K562 (cell line): ENCODE data around the gene GKN1. TPM values are rescaled to one million over a fixed set of nuclear protein-coding genes. Genes with fewer than 3 reads are reported as not detected.

Source experiments
- ARNT ChIP-seq, 2 experiments: fragments of 450-650 bp; IDR thresholded peaks; 2 replicates each; pipeline ENCODE4 v1.6.1; 2016; ENCODE audit warnings: mild to moderate bottlenecking in 1 of 2
- CTBP1 ChIP-seq: fragments of 450-650 bp; IDR thresholded peaks from 2 replicates; pipeline ENCODE4 v1.6.1; 2016; ENCODE audit warnings: borderline replicate concordance
- FOSL1 ChIP-seq: fragments of 200-800 bp; sonication (Bioruptor generic); conservative IDR thresholded peaks from 2 replicates; pipeline ENCODE4 v1.6.1; 2016; ENCODE audit warnings: missing genetic modification characterization, missing compliant biosample characterization
- HDAC2 ChIP-seq: fragments of 450-650 bp; IDR thresholded peaks from 2 replicates; pipeline ENCODE4 v1.6.1; 2016; ENCODE audit warnings: mild to moderate bottlenecking
- HMG20B ChIP-seq: fragments of 250-450 bp; sonication (Bioruptor Pico); IDR thresholded peaks from 2 replicates; pipeline ENCODE4 v1.5.0; 2021; ENCODE audit warnings: mild to moderate bottlenecking
- LCOR ChIP-seq: sonication (generic); formaldehyde crosslinking; IDR thresholded peaks from 2 replicates; pipeline ENCODE4 v1.8.0; 2022; ENCODE audit warnings: mild to moderate bottlenecking, missing genetic modification reagents
- MAFK ChIP-seq: IDR thresholded peaks from 2 replicates; pipeline ENCODE4 v1.6.1; 2011; ENCODE audit warnings: low read length, improper control_type of control experiment
- MXI1 ChIP-seq: IDR thresholded peaks from 2 replicates; pipeline ENCODE4 v1.6.1; 2011; ENCODE audit warnings: low read depth, mild to moderate bottlenecking, improper control_type of control experiment, low read length
- MYBL2 ChIP-seq, 2 experiments: fragments of 450-650 bp in 1 of 2; sonication (generic) in 1 of 2; formaldehyde crosslinking in 1 of 2; IDR thresholded peaks; 2 replicates each; pipeline versions ENCODE4 v1.6.1 to v1.8.1; 2017 to 2022; ENCODE audit warnings: borderline replicate concordance in 1 of 2, inconsistent platforms in 1 of 2, low read depth in 1 of 2, mild to moderate bottlenecking in 1 of 2, missing genetic modification reagents in 1 of 2, moderate library complexity in 1 of 2
- RFX5 ChIP-seq: IDR thresholded peaks from 2 replicates; pipeline ENCODE4 v1.6.1; 2011; ENCODE audit warnings: low read depth, mild to moderate bottlenecking, improper control_type of control experiment, low read length
- U2AF1 ChIP-seq: fragments of 200-400 bp; formaldehyde crosslinking; optimal IDR thresholded peaks from 2 replicates; pipeline ENCODE3; 2017; ENCODE audit warnings: mild to moderate bottlenecking, low read depth, low read length, moderate library complexity
- YY1 ChIP-seq, 3 experiments: IDR thresholded peaks; 2 replicates each; pipeline ENCODE4 v1.6.1; 2011; ENCODE audit warnings: low read length in 2 of 3, mild to moderate bottlenecking in 2 of 3, moderate library complexity in 2 of 3, borderline replicate concordance in 1 of 3, control low read depth in 1 of 3, low read depth in 1 of 3; ENCODE audit not compliant: insufficient read depth in 3 of 3, insufficient replicate concordance in 2 of 3, control insufficient read depth in 1 of 3, insufficient read length in 1 of 3; ENCODE audit errors: extremely low read depth in 1 of 3
- ZNF197 ChIP-seq: fragments of 200-800 bp; sonication (Bioruptor generic); IDR thresholded peaks from 2 replicates; pipeline ENCODE4 v1.6.1; 2016; ENCODE audit warnings: low read depth, missing genetic modification characterization, missing compliant biosample characterization
- ZNF354B ChIP-seq: fragments of 250-450 bp; sonication (Bioruptor Pico); IDR thresholded peaks from 2 replicates; pipeline ENCODE4 v1.4.0; 2020
- ZNF408 ChIP-seq: fragments of 250-450 bp; sonication (Bioruptor Pico); IDR thresholded peaks from 2 replicates; pipeline ENCODE4 v1.4.0; 2020; ENCODE audit warnings: low read depth, mild to moderate bottlenecking, moderate library complexity
- ZNF445 ChIP-seq: fragments of 250-450 bp; sonication (Bioruptor Pico); IDR thresholded peaks from 2 replicates; pipeline ENCODE4 v1.4.0; 2020; ENCODE audit warnings: low read depth, mild to moderate bottlenecking, moderate library complexity
- ZNF583 ChIP-seq: fragments of 250-450 bp; sonication (Bioruptor Pico); IDR thresholded peaks from 2 replicates; pipeline ENCODE4 v1.4.0; 2020
- polyA plus RNA-seq, 8 experiments: library from polyadenylated mRNA; depleted of rRNA in 4 of 8; stranded (reverse) in 5 of 8; unstranded in 3 of 8; fragments of >200 nt; fragmentation: Nextera tagmentation in 2 of 8; fragmentation: Illumina TruSeq in 1 of 8; extraction: Ambion mirVana in 2 of 8; extraction: Trizol in 1 of 8; gene quantifications; 2 replicates each; pipeline versions ENCODE4 v1.2.1 to v1.2.3, GENCODE V29; 2011 to 2014; ENCODE audit warnings: inconsistent platforms in 1 of 8, missing spikeins in 1 of 8
- total RNA-seq, 7 experiments: library from RNA; depleted of rRNA in 6 of 7; stranded (reverse); fragments of >200 nt in 6 of 7; fragmentation: Illumina TruSeq in 2 of 7; extraction: Trizol in 2 of 7; gene quantifications; 2 replicates each; pipeline versions ENCODE4 v1.2.1 to v1.2.3, GENCODE V29; 2011 to 2021; ENCODE audit warnings: low replicate concordance in 1 of 7
- TF ChIP-seq, protein P1 (sequence below): fragments of 250-450 bp; sonication (Bioruptor Pico); IDR thresholded peaks from 2 replicates; pipeline ENCODE4 v1.4.0; 2020; ENCODE audit warnings: mild to moderate bottlenecking, moderate library complexity
- TF ChIP-seq, protein P2 (sequence below): fragments of 250-450 bp; sonication (Bioruptor Pico); IDR thresholded peaks from 2 replicates; pipeline ENCODE4 v1.5.0; 2021; ENCODE audit warnings: mild to moderate bottlenecking, borderline replicate concordance
- TF ChIP-seq, protein P3 (sequence below): fragments of 250-450 bp; sonication (Bioruptor Pico); IDR thresholded peaks from 2 replicates; pipeline ENCODE4 v1.5.0; 2020; ENCODE audit warnings: mild to moderate bottlenecking
- TF ChIP-seq, protein P4 (sequence below): sonication (generic); formaldehyde crosslinking; IDR thresholded peaks from 2 replicates; pipeline ENCODE4 v1.8.1; 2022; ENCODE audit warnings: missing genetic modification reagents

The GKN1 gene
- total and polyA plus RNA-seq, 9 of the 15 experiments (the other 6 are each of a cell fraction or from before 2014, with no cell fraction given), result not detected

DNA sequence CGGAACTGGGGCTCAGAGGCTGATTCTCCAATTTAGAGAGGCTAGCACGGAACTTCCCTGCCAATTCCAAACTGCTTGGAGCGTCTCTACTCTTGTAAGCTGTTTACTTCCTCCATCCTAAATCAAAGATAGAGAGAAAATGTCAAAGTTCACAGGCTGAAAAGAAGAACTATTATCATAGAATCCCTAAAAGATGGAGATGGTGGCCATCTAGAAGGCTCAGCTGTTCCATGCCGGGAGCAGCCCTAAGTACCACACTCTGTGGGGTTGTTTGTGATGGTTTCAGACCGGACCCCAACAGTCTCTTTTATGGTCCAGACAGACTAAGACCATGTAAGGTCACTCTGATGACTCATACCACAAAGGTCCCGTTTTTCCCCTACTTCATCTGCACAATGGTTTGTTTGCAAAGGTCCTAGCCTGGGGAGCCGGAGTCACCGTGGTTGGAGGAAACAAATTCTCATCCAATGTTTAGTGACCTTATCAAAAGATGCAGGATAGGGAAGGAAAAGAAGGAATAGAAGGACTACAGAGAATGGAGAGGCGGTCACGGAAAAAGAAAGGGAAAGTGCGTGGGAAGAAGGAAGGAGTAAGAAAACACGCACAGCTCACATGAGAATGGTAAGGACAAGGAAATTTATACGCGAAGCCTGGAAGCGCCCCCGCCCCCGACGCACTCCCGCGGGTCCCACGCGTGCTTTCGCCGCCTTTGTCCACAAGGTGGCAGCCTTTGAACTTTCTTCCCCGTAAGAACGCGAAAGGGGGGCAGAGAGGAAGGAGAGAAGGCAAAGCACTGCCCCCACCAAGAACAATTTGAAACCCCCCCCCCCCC is 38.1 kb downstream of the GKN1 start (continued):
- TF ChIP-seq RFX5 (no peak), ZNF408 (CRISPR knock-in tag) (no peak), HMG20B (no peak), U2AF1 (no peak), MXI1 (no peak), MAFK (no peak), HDAC2 (0 out of 2 replicates have a peak, but pooled peaks have one; percentile 17), ZNF445 (no peak), CTBP1 (peak; percentile 24; the same call in 1 of the 2 replicates), YY1 (IDR thresholded peaks at IDR 0.05; ENCODE audit: borderline replicate concordance in 1 of 3, control insufficient read depth in 1 of 3, extremely low read depth in 1 of 3, insufficient read depth in 3 of 3, insufficient read length in 1 of 3, insufficient replicate concordance in 2 of 3, low read depth in 1 of 3, low read length in 2 of 3) (no peak), LCOR (CRISPR knock-in tag) (0 out of 2 replicates have a peak, but pooled peaks have one; percentile 20), ZNF354B (CRISPR knock-in tag) (no peak), MYBL2 (IDR thresholded peaks at IDR 0.05; ENCODE audit: low read depth) (no peak), MYBL2 (CRISPR knock-in tag; IDR thresholded peaks at IDR 0.05; ENCODE audit: borderline replicate concordance) (no peak), FOSL1 (tag) (peak; percentile 78), ARNT (IDR thresholded peaks at IDR 0.05) (no peak), ZNF197 (no peak), ZNF583 (CRISPR knock-in tag) (no peak)
- TF ChIP-seq, protein P1, sequence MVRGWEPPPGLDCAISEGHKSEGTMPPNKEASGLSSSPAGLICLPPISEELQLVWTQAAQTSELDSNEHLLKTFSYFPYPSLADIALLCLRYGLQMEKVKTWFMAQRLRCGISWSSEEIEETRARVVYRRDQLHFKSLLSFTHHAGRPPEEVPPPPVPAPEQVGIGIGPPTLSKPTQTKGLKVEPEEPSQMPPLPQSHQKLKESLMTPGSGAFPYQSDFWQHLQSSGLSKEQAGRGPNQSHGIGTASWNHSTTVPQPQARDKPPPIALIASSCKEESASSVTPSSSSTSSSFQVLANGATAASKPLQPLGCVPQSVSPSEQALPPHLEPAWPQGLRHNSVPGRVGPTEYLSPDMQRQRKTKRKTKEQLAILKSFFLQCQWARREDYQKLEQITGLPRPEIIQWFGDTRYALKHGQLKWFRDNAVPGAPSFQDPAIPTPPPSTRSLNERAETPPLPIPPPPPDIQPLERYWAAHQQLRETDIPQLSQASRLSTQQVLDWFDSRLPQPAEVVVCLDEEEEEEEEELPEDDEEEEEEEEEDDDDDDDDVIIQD (CRISPR knock-in tag), result no peak
- TF ChIP-seq, protein P2, sequence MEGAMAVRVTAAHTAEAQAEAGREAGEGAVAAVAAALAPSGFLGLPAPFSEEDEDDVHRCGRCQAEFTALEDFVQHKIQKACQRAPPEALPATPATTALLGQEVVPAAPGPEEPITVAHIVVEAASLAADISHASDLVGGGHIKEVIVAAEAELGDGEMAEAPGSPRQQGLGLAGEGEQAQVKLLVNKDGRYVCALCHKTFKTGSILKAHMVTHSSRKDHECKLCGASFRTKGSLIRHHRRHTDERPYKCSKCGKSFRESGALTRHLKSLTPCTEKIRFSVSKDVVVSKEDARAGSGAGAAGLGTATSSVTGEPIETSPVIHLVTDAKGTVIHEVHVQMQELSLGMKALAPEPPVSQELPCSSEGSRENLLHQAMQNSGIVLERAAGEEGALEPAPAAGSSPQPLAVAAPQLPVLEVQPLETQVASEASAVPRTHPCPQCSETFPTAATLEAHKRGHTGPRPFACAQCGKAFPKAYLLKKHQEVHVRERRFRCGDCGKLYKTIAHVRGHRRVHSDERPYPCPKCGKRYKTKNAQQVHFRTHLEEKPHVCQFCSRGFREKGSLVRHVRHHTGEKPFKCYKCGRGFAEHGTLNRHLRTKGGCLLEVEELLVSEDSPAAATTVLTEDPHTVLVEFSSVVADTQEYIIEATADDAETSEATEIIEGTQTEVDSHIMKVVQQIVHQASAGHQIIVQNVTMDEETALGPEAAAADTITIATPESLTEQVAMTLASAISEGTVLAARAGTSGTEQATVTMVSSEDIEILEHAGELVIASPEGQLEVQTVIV (CRISPR knock-in tag), result no peak
- TF ChIP-seq, protein P3, sequence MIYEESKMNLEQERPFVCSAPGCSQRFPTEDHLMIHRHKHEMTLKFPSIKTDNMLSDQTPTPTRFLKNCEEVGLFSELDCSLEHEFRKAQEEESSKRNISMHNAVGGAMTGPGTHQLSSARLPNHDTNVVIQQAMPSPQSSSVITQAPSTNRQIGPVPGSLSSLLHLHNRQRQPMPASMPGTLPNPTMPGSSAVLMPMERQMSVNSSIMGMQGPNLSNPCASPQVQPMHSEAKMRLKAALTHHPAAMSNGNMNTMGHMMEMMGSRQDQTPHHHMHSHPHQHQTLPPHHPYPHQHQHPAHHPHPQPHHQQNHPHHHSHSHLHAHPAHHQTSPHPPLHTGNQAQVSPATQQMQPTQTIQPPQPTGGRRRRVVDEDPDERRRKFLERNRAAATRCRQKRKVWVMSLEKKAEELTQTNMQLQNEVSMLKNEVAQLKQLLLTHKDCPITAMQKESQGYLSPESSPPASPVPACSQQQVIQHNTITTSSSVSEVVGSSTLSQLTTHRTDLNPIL (CRISPR knock-in tag), result no peak
- TF ChIP-seq, protein P4, sequence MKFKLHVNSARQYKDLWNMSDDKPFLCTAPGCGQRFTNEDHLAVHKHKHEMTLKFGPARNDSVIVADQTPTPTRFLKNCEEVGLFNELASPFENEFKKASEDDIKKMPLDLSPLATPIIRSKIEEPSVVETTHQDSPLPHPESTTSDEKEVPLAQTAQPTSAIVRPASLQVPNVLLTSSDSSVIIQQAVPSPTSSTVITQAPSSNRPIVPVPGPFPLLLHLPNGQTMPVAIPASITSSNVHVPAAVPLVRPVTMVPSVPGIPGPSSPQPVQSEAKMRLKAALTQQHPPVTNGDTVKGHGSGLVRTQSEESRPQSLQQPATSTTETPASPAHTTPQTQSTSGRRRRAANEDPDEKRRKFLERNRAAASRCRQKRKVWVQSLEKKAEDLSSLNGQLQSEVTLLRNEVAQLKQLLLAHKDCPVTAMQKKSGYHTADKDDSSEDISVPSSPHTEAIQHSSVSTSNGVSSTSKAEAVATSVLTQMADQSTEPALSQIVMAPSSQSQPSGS (CRISPR knock-in tag), result no peak
